OCI-LY7 (cell line): ENCODE results near the gene CDC42SE1. TPM values are rescaled to one million over a fixed set of nuclear protein-coding genes. Genes with fewer than 3 reads are reported as not detected.

Experiments used
- BruUV-seq: library from RNA; stranded (reverse); fragments of 400-500 nt; replicated peaks from 2 replicates; lab custom pipeline; 2021; lab: Mats Ljungman, UMichigan
- CTCF ChIA-PET: fragments of 300-600 bp; sonication (Branson Sonifier 250); formaldehyde crosslinking; loops from one replicate; lab custom pipeline; 2022; ENCODE audit warnings: antibody characterized with exemption; ENCODE audit not compliant: unreplicated experiment; lab: Charles Lee
- POLR2A ChIA-PET: fragments of 300-600 bp; sonication (Branson Sonifier 250); formaldehyde crosslinking; loops from one replicate; lab custom pipeline; 2022; ENCODE audit warnings: antibody characterized with exemption; lab: Charles Lee
- DNase-seq: peaks from one replicate; pipeline ENCODE4 v3.0.0-alpha.2; 2015; ENCODE audit warnings: low spot score
- H2AFZ ChIP-seq: fragments of 200-600 bp; sonication (generic), shearing (Covaris generic); 2 replicates; pipeline ENCODE4 v1.6.1; 2014; ENCODE audit warnings: mild to moderate bottlenecking, antibody characterized with exemption, low read length, moderate library complexity
- H3K27ac ChIP-seq: fragments of 200-600 bp; sonication (generic); 2 replicates; pipeline ENCODE4 v1.5.1; 2014; ENCODE audit warnings: mixed run types, low read depth, mild to moderate bottlenecking, moderate library complexity, low read length, inconsistent platforms; ENCODE audit not compliant: poor library complexity, severe bottlenecking
- H3K36me3 ChIP-seq: fragments of 200-600 bp; sonication (generic); 2 replicates; pipeline ENCODE4 v1.6.1; 2014; ENCODE audit warnings: mild to moderate bottlenecking, antibody characterized with exemption, low read length, moderate library complexity, mixed read lengths; ENCODE audit not compliant: insufficient read depth
- H3K4me1 ChIP-seq: fragments of 200-600 bp; sonication (generic); 2 replicates; pipeline ENCODE4 v1.5.1; 2014; ENCODE audit warnings: mild to moderate bottlenecking, low read length; ENCODE audit not compliant: insufficient read depth, poor library complexity, severe bottlenecking
- H3K4me2 ChIP-seq: fragments of 200-600 bp; sonication (generic); 2 replicates; pipeline ENCODE4 v1.6.1; 2014; ENCODE audit warnings: mild to moderate bottlenecking, low read length
- H3K4me3 ChIP-seq: fragments of 200-600 bp; sonication (generic); 2 replicates; pipeline ENCODE4 v1.5.1; 2014; ENCODE audit warnings: mild to moderate bottlenecking, low read depth, low read length; ENCODE audit not compliant: poor library complexity, severe bottlenecking
- H3K79me2 ChIP-seq: fragments of 200-600 bp; sonication (generic); 2 replicates; pipeline ENCODE4 v1.6.1; 2016; ENCODE audit warnings: low read depth, mild to moderate bottlenecking, low read length, moderate library complexity, mixed read lengths; ENCODE audit not compliant: insufficient read depth
- H3K9me2 ChIP-seq: fragments of 200-600 bp; sonication (generic); 2 replicates; pipeline ENCODE4 v1.6.1; 2016; ENCODE audit warnings: mild to moderate bottlenecking, low read length, mixed read lengths; ENCODE audit not compliant: insufficient read depth
- H3K9me3 ChIP-seq: fragments of 200-600 bp; sonication (generic); 2 replicates; pipeline ENCODE4 v1.6.1; 2014; ENCODE audit warnings: mild to moderate bottlenecking, mixed run types, low read length, mixed read lengths
- H4K20me1 ChIP-seq: fragments of 200-600 bp; sonication (generic); 2 replicates; pipeline ENCODE4 v1.6.1; 2014; ENCODE audit warnings: mild to moderate bottlenecking, antibody characterized with exemption, low read length, moderate library complexity, mixed read lengths; ENCODE audit not compliant: insufficient read depth
- CTCF ChIP-seq: fragments of 200-600 bp; sonication (generic); conservative IDR thresholded peaks from 2 replicates; pipeline ENCODE4 v1.5.1; 2014; ENCODE audit warnings: mild to moderate bottlenecking, antibody characterized with exemption, low read length, moderate library complexity, mixed read lengths
- EZH2phosphoT487 ChIP-seq: fragments of 200-600 bp; sonication (generic); IDR thresholded peaks from 2 replicates; pipeline ENCODE4 v1.6.1; 2018; ENCODE audit warnings: low read depth, borderline replicate concordance, mild to moderate bottlenecking, mixed run types, antibody characterized with exemption, low read length, moderate library complexity, mixed read lengths
- intact Hi-C: fragments of 100-400 bp; cut with micrococcal nuclease; formaldehyde crosslinking; loops from one replicate; pipeline ENCODE4 v1.10.0; 2022; ENCODE audit not compliant: unreplicated experiment
- total RNA-seq, 2 experiments: library from RNA; depleted of rRNA in 1 of 2; stranded (reverse); fragments of >200 nt in 1 of 2; shearing (Covaris generic) in 1 of 2; gene quantifications; 2 replicates each; pipeline ENCODE4 v1.2.3, GENCODE V29; 2014 to 2022

Gene CDC42SE1
- total RNA-seq, 2 experiments from 2014 or later: 48.2 to 63.3 TPM

DNA sequence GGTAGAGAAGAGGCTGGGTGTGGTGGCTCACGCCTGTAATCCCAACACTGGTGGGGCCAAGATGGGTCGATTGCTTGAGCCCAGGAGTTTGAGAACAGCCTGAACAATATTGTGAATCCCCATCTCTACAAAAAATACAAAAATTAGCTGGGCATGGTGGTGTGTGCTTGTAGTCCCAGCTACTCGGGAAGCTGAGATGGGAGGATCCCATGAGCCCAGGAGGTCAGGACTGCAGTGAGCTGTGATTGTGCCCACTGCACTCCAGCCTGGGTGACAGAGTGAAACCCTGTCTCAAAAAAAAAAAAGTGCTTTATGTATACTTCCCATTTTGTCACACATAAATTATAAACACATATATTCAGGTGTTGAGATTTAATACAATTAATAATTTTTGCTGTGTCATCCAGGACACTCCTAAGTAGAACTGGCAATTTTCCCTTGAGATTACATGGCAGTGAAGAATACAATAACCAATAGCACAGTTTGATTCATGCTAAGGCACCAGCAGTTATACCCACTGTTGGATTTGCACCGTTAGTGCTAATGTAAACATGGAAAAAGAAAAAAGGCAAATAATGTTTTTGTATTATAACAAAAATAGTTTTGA lies 26.6 kb upstream of the CDC42SE1 start:
- Histone ChIP-seq H2AFZ (no peak overlapping the region), H3K4me2 (no peak overlapping the region), H3K4me1 (no peaks in the 10 kb centered on the region), H3K79me2 (no peaks in the 10 kb centered on the region), H4K20me1 (no peaks in the 10 kb centered on the region), H3K27ac (no peak overlapping the region), H3K9me3 (no peaks in the 10 kb centered on the region), H3K9me2 (no peaks in the 10 kb centered on the region), H3K36me3 (no peaks in the 10 kb centered on the region), H3K4me3 (no peak overlapping the region)
- BruUV-seq: no TSS peak
- intact Hi-C loops: no loop called here
- no peak for DNase-seq
- ChIA-PET POLR2A (interaction anchor here (0.6 to 2.6 kb wide), 3 partner anchors 10 to 167 kb away, joined by 4 to 7 read pairs (median 5); no protein-coding TSS in a partner anchor), CTCF (interaction anchor here (0.6 kb wide), 1 partner anchor 507 kb away, joined by 3 read pairs; the partner anchor contains the start of gene MCL1)
- no peak for TF ChIP-seq EZH2phosphoT487
- no peak for TF ChIP-seq CTCF

DNA sequence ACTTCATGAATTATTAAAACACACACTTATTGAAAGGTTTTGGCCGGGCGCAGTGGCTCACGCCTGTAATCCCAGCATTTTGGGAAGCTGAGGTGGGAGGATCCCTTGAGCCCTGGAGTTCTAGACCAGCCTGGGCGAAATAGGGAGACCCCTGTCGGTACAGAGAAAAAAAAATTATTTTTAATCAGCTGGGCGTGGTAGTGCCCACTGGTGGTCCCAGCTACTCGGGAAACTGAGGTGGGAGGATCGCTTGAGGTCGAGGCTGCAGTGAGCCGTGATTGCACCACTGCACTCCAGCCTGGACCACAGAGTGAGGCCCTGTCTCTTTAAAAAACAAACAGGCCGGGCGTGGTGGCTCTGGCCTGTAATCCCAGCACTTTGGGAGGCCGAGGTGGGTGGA lies 12.8 kb upstream of the CDC42SE1 start:
- Histone ChIP-seq H3K79me2 (peaks cover 10% of the 10 kb centered on the region; the same call in 1 of the 2 replicates), H3K27ac (no peak overlapping the region), H3K4me3 (no peak overlapping the region), H2AFZ (no peak overlapping the region; the same call in 1 of the 2 replicates), H3K4me2 (peak overlapping the region; percentile 80), H3K9me2 (no peaks in the 10 kb centered on the region), H3K36me3 (peaks cover 15% of the 10 kb centered on the region; the same call in 1 of the 2 replicates), H4K20me1 (no peaks in the 10 kb centered on the region), H3K4me1 (peaks cover 21% of the 10 kb centered on the region), H3K9me3 (no peaks in the 10 kb centered on the region)
- peak; percentile 41 for DNase-seq
- ChIA-PET CTCF (interaction anchor here (1.6 to 1.9 kb wide), 2 partner anchors 11 to 84 kb away, joined by 6 to 7 read pairs; partner anchors contain the start of gene TNFAIP8L2), POLR2A (interaction anchor here (0.6 to 1.0 kb wide), 2 partner anchors 21 to 244 kb away, joined by 3 read pairs; no protein-coding TSS in a partner anchor)
- peak; percentile 74 for TF ChIP-seq CTCF
- no peak for TF ChIP-seq EZH2phosphoT487
- no TSS peak for BruUV-seq
- intact Hi-C loops: loop anchor here (1.0 kb wide), 1 partner anchor 48 kb away; no protein-coding TSS in a partner anchor
